Measurements from ENCODE around the gene EIF3M. TPM values are rescaled to one million over a fixed set of nuclear protein-coding genes. Genes with fewer than 3 reads are reported as not detected.

EIF3M gene
- total and polyA plus RNA-seq, 2 of the 8 experiments (the other 6 are each of a cell fraction or from before 2014, with no cell fraction given), result 302 to 444 TPM

DNA sequence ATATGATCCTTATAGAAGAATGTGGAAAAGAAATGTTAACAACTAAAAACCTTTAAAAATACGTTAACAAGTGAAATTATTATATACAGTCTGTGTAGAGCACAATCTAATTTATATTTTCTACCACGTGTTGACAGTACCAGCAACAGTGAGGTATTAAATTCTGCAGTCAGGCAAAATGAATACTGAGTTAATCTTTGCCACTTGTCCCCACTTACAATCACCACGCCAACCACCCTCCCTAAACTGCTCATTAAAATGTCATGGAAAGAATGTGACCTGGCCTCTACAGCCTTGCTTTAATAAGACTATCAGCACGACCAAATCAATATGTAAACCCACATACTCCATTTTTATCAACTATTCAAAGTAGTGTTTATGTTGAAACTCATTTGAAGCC lies 28.5 kb upstream of the EIF3M start:
- H4K5ac ChIP-seq (ENCODE audit: insufficient read length, low read depth, low read length), result no peak overlapping the region
- no peak overlapping the region for H3K23ac ChIP-seq (ENCODE audit: insufficient read length)
- no peaks in the 10 kb centered on the region for H4K20me1 ChIP-seq (replicated peaks in 1 of 2; ENCODE audit: control insufficient read depth in 1 of 2, insufficient read depth in 2 of 2, low read length in 2 of 2)
- DNase-seq (ENCODE audit: low read depth in 1 of 2, low spot score in 2 of 2), result no peak
- POLR2A ChIA-PET (ENCODE audit: partially characterized antibody), result no interaction called here
- WGBS, 2 experiments (ENCODE audit: extremely low coverage in 1 of 2, insufficient coverage in 1 of 2, insufficient read length in 1 of 2, insufficient replicate concordance in 2 of 2, low coverage in 1 of 2, low lambda C conversion rate in 2 of 2, missing lambda C conversion rate in 1 of 2), result 67% methylated on average over 4 of the region's 4 CpGs; no CpG with 5 or more reads in 1 of the 2 experiments
- no peak overlapping the region for H2BK120ac ChIP-seq (replicated peaks; ENCODE audit: low read depth, low read length)
- H3K14ac ChIP-seq (ENCODE audit: insufficient read length), result no peak overlapping the region
- H3K56ac ChIP-seq (replicated peaks; ENCODE audit: insufficient read length, low read depth, low read length), result no peak overlapping the region
- no peak overlapping the region for H2AFZ ChIP-seq (ENCODE audit: low read length)
- H3K4ac ChIP-seq (replicated peaks; ENCODE audit: insufficient read length, low read depth, low read length), result no peak overlapping the region
- H2BK5ac ChIP-seq (ENCODE audit: low read depth, low read length), result no peak overlapping the region
- H2BK12ac ChIP-seq (ENCODE audit: low read depth, low read length), result no peak overlapping the region
- H2AK5ac ChIP-seq (ENCODE audit: low read depth, low read length), result no peak overlapping the region
- no peak overlapping the region for H3K4me3 ChIP-seq (ENCODE audit: extremely low read depth in 1 of 4, insufficient read depth in 2 of 4, low read depth in 3 of 4, low read length in 4 of 4)
- H2BK15ac ChIP-seq (ENCODE audit: low read length), result no peak overlapping the region
- H3K9me3 ChIP-seq (ENCODE audit: insufficient read depth in 2 of 2, low read depth in 1 of 2, low read length in 1 of 2), result no peaks in the 10 kb centered on the region
- no peak overlapping the region for H3K27ac ChIP-seq (ENCODE audit: low read depth, low read length)
- H3K4me2 ChIP-seq (ENCODE audit: insufficient read depth in 1 of 2, low read depth in 2 of 2, low read length in 2 of 2), result no peak overlapping the region
- H3K79me2 ChIP-seq (ENCODE audit: control insufficient read depth in 1 of 2, insufficient read depth in 2 of 2, low read length in 2 of 2), result no peaks in the 10 kb centered on the region
- H3K36me3 ChIP-seq (ENCODE audit: control insufficient read depth in 2 of 4, insufficient read depth in 4 of 4, low read length in 3 of 4), result no peaks in the 10 kb centered on the region
- CTCF ChIA-PET (ENCODE audit: partially characterized antibody), result interaction anchor here (1.0 kb wide), 1 partner anchor 161 kb away, joined by 3 read pairs; no protein-coding TSS in a partner anchor
- no peaks in the 10 kb centered on the region for H3K4me1 ChIP-seq (replicated peaks in 1 of 4; ENCODE audit: control insufficient read depth in 3 of 4, insufficient read depth in 4 of 4, low read length in 3 of 4)
- H3K79me1 ChIP-seq (ENCODE audit: low read depth, low read length), result no peaks in the 10 kb centered on the region
- H3K18ac ChIP-seq (ENCODE audit: extremely low read depth, low read length), result no peak overlapping the region
- H2BK20ac ChIP-seq (ENCODE audit: low read length), result no peak overlapping the region
- no peak for FAIRE-seq
- no peak overlapping the region for H4K91ac ChIP-seq (replicated peaks; ENCODE audit: insufficient read length, low read length)
- no peak overlapping the region for H4K8ac ChIP-seq (ENCODE audit: extremely low read depth, insufficient read depth, low read length)
- H3K27me3 ChIP-seq (replicated peaks in 1 of 4; ENCODE audit: control insufficient read depth in 3 of 4, extremely low read depth in 1 of 4, insufficient read depth in 3 of 4, low read length in 3 of 4), result no peaks in the 10 kb centered on the region
- H3K9ac ChIP-seq (replicated peaks in 1 of 4; ENCODE audit: extremely low read depth in 1 of 4, low read depth in 3 of 4, low read length in 3 of 4), result no peak overlapping the region
- no peaks in the 10 kb centered on the region for H3K23me2 ChIP-seq (ENCODE audit: low read depth, low read length)
- TF ChIP-seq JUN (IDR thresholded peaks at IDR 0.05; ENCODE audit: low read depth, low read length) (no peak), KDM4A (IDR thresholded peaks at IDR 0.05; ENCODE audit: low read depth, low read length, severe bottlenecking) (no peak), RBBP5 (IDR thresholded peaks at IDR 0.05; ENCODE audit: borderline replicate concordance, low read depth, low read length) (no peak), RAD21 (IDR thresholded peaks at IDR 0.05 in 1 of 2, conservative IDR thresholded peaks at IDR 0.05 in 1 of 2; ENCODE audit: low read depth in 2 of 2, low read length in 2 of 2) (no peak), CTCF (IDR thresholded peaks at IDR 0.05; ENCODE audit: control extremely low read depth in 1 of 3, insufficient read depth in 1 of 3, low read depth in 1 of 3, low read length in 3 of 3) (no peak), CTBP2 (IDR thresholded peaks at IDR 0.05; ENCODE audit: borderline replicate concordance, insufficient read depth, insufficient read length, low read length) (no peak), YY1 (IDR thresholded peaks at IDR 0.05; ENCODE audit: low read depth, low read length) (no peak), TAF1 (IDR thresholded peaks at IDR 0.05; ENCODE audit: low read depth, low read length) (no peak), TBP (IDR thresholded peaks at IDR 0.05; ENCODE audit: low read depth, low read length) (no peak), CHD2 (IDR thresholded peaks at IDR 0.05; ENCODE audit: low read length) (no peak)
- TF ChIP-seq, protein P1, sequence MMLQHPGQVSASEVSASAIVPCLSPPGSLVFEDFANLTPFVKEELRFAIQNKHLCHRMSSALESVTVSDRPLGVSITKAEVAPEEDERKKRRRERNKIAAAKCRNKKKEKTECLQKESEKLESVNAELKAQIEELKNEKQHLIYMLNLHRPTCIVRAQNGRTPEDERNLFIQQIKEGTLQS (IDR thresholded peaks at IDR 0.05; ENCODE audit: insufficient read depth, low read depth, low read length), result no peak

All from H1 (cell line).